ENCODE results near the gene GRIK3.

The GRIK3 gene

DNA sequence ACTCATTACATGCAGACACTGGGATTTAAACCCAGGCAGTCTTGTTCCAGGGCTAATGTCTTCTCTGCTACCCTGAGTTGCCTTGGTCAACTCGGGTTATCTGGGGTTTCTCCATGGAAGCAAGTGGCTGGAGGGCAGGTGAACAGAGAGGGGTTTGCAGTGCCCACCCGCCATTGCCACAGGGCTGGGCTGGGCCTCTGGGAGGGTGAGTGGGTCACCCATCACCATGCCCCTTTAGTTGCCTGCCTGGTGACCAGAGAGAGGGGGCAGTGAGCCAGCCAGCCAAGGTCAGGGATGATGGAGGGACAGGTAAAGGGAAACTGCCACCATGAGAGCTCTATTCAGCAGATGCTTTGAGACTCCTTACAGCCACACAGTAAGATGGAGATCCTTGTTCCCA, 53.2 kb downstream of the GRIK3 start:
- TF ChIP-seq CTCF (IDR thresholded peaks at IDR 0.05; ENCODE audit: low read depth, low read length, missing control alignments), result no peak
- no peak overlapping the region for H3K4me3 ChIP-seq (replicated peaks; ENCODE audit: low read depth, low read length)
- no peak for DNase-seq (ENCODE audit: extremely low read depth, low read depth)

GRCh38 chr1:36977731-36978406, 56.4 kb downstream of the GRIK3 start:
- TF ChIP-seq CTCF (IDR thresholded peaks at IDR 0.05; ENCODE audit: low read depth, low read length, missing control alignments), result no peak
- DNase-seq (ENCODE audit: extremely low read depth, low read depth), result no peak
- no peak overlapping the region for H3K4me3 ChIP-seq (replicated peaks; ENCODE audit: low read depth, low read length)

- no peak for DNase-seq (ENCODE audit: extremely low read depth, low read depth)
- no peak overlapping the region for H3K4me3 ChIP-seq (replicated peaks; ENCODE audit: low read depth, low read length)
- no peak for TF ChIP-seq CTCF (IDR thresholded peaks at IDR 0.05; ENCODE audit: low read depth, low read length, missing control alignments)
These were observed 58.7 kb downstream of the GRIK3 start for GRCh38 chr1:36975642-36976041.

DNA sequence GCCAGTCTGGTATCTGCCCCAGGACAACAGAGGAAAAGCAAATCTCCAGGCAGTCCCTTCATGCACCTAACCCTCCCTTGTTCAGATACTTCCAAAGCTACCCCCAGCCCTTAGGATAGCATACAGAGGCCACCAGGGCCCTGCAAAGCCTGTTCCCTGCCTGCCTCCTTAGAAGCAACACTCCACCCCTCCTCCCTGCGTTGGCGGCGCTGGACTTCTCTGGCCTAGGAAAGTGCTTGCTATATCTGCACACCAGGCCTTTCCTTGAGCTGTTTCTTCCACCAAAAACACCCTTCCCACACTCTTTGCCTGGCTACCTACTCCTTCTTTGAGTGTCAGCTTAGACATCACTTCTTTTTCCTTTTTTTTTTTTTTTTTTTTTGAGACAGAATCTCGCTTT, 61.3 kb downstream of the GRIK3 start:
- DNase-seq (ENCODE audit: extremely low read depth, low read depth), result no peak
- TF ChIP-seq CTCF (IDR thresholded peaks at IDR 0.05; ENCODE audit: low read depth, low read length, missing control alignments), result no peak
- H3K4me3 ChIP-seq (replicated peaks; ENCODE audit: low read depth, low read length), result no peak overlapping the region

DNA sequence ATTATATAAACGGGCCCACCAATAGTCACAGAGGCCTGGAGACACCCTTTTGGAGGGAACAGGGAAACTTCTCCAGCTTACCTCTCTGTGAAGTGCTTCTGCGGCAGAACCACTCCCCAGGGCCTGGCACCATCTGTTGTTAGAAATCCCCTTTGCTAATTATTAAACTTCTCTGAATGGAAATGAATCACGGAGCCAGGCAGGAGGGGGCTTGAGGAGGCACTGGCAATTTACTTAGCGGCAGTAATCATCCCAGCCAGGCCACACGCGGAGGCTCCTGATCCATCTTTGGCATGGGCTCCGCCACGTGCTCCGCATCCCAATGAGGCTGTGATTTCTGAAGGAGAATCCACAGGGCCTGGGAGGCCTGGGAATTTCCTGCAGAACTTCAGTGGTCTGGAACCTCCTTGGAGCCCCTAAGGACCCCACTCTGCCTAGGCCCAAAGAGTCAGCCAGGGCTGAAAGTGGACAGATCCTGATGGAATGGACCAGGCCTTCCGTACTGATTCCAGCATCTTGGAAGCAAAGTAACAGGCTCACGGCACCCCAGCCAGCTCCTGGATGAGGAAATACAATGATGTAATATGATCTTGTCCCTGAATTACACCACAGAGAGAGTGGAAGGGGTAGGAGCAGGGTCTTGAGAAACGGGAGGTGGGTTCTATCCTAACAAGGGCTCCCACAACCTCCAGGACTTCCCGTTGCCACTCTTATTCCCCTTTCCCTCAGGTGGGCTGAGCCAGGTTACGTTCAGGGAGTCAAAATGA, 62.3 kb downstream of the GRIK3 start:
- no peak overlapping the region for H3K4me3 ChIP-seq (replicated peaks; ENCODE audit: low read depth, low read length)
- no peak for DNase-seq (ENCODE audit: extremely low read depth, low read depth)
- TF ChIP-seq CTCF (IDR thresholded peaks at IDR 0.05; ENCODE audit: low read depth, low read length, missing control alignments), result no peak

- no peak overlapping the region for H3K4me3 ChIP-seq (replicated peaks; ENCODE audit: low read depth, low read length)
- DNase-seq (ENCODE audit: extremely low read depth, low read depth), result no peak
- no peak for TF ChIP-seq CTCF (IDR thresholded peaks at IDR 0.05; ENCODE audit: low read depth, low read length, missing control alignments)
These were observed 65.6 kb downstream of the GRIK3 start for GRCh38 chr1:36968730-36969129.
